ENCODE data around the gene ZNF529.

ZNF529 gene

DNA sequence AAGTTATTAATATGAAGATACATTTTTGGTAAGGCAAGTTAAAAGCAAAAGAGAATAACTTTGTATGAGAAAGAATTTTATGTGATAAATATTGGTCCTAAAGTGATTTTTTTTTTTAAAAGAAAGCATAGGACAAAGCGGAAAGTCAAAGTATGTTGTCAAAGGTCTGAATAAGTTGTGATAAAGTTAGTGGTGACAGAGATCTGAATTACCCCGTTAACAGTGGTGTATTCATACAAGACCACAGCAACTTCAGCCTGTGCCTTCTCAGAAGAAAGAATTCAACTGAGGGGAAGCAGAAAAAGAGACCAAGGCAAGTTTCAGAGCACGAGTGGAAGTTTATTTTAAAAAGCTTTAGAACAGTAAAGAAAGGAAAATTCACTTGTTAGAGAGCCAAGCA is 64.8 kb downstream of the ZNF529 start:
- DNase-seq, result no peak

DNA sequence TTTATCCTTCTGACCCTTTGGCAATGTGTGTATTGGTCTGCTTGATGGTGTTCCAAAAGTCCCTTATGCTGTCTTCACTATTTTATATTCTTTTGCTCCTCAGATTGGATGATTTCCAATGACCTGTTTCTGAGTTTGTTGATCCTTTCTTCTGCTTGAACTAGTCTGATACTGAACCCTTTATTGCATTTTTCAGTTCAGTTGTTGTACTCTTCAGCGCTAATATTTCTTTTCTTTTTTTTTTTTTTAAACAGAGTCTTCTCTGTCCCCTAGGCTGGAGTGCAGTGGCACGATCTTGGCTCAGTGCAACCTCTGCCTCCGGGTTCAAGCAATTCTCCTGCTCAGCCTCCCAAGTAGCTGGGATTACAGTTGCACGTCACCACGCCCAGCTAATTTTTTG is 71.1 kb downstream of the ZNF529 start:
- DNase-seq, result no peak

DNA sequence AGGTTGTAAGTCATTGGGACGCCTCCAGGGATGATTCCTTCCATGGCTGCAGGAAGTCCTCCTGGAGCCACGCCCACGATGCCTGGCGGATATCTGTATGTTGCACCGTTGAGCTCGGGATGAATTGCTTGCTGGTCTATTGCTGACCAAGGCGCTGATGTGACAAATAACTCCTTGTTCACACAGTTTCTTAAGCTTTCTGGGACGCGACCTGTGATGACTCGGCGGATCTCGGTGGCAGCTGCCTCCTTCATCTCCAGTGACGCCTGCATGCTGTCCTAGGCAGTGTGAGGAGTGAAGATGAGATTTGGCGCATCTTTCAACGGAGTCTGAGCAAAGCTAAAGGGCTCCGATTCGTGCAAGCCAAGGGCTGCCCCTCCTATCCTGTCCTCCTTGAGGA is 76.1 kb downstream of the ZNF529 start:
- DNase-seq, result no peak
